ENCODE data around the gene C19orf25. TPM values are rescaled to one million over a fixed set of nuclear protein-coding genes. Genes with fewer than 3 reads are reported as not detected.

C19orf25 gene
- total RNA-seq, 1 donor from 2014 or later: 37.1 TPM

DNA sequence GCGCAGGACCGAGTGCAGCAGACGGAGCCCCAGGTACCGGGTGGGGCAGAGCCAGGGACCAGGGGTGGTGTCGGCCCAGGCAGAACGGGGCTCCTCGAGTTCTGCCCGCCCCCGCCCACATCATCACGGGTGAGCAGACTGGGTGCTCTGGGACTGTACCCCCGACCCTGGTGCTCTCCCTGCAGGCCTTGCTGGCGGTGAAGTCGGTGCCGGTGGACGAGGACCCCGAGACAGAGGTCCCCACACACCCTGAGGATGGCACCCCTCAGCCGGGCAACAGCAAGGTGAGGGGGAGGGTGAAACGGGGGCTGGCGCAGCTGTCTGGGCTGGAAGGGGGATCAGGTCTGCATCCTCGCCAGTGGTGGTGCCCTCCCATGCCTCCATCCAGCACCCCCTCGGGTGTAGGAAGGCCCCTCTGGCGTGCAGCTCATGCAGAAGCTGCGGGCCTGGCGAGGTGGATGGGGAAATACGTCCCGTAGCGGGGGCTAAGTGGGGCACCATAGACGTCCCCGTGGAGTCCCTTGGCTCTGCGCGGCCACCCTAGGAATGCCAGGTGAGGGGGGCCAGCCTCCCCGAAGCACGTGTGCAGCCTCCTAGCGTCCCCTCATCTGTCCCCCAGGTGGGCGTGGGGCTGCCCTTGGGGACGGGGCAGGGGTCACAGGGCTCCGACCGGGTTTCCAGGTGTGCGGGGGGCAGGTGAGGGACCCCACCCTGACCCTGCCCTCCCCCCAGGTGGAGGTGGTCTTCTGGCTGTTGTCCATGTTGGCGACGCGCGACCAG, 22.7 kb downstream of the C19orf25 start:
- no peak for DNase-seq (ENCODE audit: low spot score)
- intact Hi-C loops (cut with micrococcal nuclease): no loop called here

DNA sequence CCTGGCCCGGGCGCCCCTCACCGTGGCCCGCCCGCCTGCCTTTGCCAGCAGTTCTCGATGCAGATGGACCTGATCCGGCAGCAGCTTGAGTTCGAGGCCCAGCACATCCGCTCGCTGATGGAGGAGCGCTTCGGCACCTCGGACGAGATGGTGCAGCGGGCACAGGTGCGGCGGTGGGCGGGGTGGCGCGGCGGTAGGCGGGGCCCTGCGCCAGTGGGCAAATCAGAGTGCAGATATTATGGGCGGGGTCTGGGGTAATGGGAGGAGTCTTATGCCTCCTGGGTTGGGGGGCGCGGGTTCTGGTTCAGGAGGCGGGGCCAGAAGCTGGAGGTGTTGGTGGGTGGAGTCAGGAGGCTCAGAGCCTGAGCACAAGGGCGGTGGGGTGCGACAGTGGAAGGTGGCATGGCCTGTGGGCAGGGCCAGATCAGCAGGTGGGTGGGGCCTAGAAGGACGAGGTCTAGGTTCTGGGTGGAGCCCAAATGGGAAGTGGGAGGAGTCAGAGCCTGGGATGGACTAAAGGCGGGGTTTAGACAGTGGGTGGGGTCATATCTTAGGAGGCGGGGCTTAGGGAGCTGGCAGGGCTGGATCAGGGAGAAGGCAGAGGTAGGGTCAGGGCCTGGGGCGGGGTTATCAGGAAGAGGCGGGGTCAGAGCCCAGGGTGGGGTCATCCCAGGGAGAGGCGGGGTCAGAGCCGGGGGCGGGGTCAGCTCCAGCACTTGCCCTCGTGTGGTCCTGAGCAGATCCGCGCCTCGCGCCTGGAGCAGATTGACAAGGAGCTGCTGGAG, 23.5 kb downstream of the C19orf25 start:
- Mint-ChIP-seq H3K4me1 (ENCODE audit: low read depth) (peaks cover 5% of the 10 kb centered on the region), H3K27ac (peak overlapping the region; percentile 2), H3K9me3 (no peaks in the 10 kb centered on the region), H3K36me3 (ENCODE audit: low read depth) (no peaks in the 10 kb centered on the region), H3K4me3 (no peak overlapping the region), H3K27me3 (ENCODE audit: insufficient read depth) (peaks cover 44% of the 10 kb centered on the region)
- intact Hi-C loops (cut with micrococcal nuclease): loop anchor here (1.0 to 2.0 kb wide), 2 partner anchors 10 to 15 kb away; no protein-coding TSS in a partner anchor
- DNase-seq (ENCODE audit: low spot score): peak; percentile 49

More for the DNA sequence above, 22.7 kb downstream of the C19orf25 start:
- no peaks in the 10 kb centered on the region for H3K9me3 Mint-ChIP-seq
- no peak overlapping the region for H3K27ac Mint-ChIP-seq
- H3K36me3 Mint-ChIP-seq (ENCODE audit: low read depth): no peaks in the 10 kb centered on the region
- H3K27me3 Mint-ChIP-seq (ENCODE audit: insufficient read depth): peaks cover 37% of the 10 kb centered on the region
- no peak overlapping the region for H3K4me3 Mint-ChIP-seq
- H3K4me1 Mint-ChIP-seq (ENCODE audit: low read depth): peaks cover 5% of the 10 kb centered on the region

DNA sequence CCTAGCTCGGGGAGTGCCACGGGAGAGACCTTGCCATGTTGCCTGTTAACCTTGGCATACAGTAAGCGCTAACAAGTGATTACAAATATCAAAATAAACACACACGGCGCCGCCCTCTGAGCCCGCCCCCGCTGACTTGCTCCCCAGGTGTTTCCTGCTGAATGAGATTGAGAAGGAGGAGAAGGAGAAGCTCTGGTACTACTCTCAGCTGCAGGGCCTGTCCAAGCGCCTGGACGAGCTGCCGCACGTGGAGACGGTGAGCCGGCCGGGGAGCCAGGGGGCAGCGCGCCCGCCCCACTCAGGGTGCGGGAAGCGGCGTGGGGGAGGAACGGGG, 24.0 kb downstream of the C19orf25 start:
- H3K4me1 Mint-ChIP-seq (ENCODE audit: low read depth): peaks cover 5% of the 10 kb centered on the region
- H3K27me3 Mint-ChIP-seq (ENCODE audit: insufficient read depth): peaks cover 47% of the 10 kb centered on the region
- H3K27ac Mint-ChIP-seq: no peak overlapping the region
- intact Hi-C loops (cut with micrococcal nuclease): loop anchor here (1.0 to 2.0 kb wide), 2 partner anchors 10 to 16 kb away; no protein-coding TSS in a partner anchor
- DNase-seq (ENCODE audit: low spot score): no peak
- no peaks in the 10 kb centered on the region for H3K9me3 Mint-ChIP-seq
- no peak overlapping the region for H3K4me3 Mint-ChIP-seq
- no peaks in the 10 kb centered on the region for H3K36me3 Mint-ChIP-seq (ENCODE audit: low read depth)

DNA sequence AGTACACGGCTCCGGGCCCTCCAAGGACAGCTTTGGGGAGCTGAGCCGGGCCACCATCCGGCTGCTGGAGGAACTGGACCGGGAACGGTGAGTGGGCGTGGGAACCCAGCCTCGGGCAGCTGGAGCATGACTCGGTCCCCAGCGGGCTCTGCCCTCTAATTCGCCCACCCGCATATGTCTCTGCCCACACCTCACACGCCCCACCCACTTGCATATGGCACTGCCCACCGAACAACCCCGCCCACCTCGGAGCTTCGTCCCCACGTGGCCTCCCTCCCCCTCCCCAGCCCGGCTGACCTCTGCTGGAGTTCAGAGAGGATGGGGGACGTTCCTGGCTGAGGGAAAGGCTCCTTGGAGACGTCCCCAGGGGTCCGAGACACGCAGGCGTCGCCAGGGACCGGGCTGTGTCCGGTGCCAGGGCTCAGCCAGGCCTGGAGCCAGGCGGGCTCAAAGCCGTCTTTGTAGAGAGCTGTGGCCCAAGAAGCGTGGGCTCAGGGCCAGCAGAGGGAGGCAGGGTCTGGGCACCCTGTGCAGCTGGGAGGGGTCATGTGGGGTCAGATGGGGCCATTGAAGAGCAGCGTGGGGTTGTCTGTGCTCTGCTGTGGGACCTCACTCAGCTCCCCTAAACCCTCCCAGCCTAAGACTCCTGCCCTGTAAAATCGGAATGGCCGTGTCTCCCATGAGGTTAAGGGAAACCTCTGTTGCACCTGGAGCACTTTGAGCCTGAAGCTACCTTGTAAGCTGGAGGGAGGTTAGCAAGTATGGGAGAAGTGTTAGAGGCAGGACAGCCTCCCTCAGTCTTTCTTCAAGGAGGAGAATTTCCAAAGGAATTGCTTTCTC, 25.3 kb downstream of the C19orf25 start:
- no peak for DNase-seq (ENCODE audit: low spot score)
- intact Hi-C loops (cut with micrococcal nuclease): loop anchor here (2.0 kb wide), 1 partner anchor 17 kb away; no protein-coding TSS in a partner anchor
- Mint-ChIP-seq H3K27me3 (ENCODE audit: insufficient read depth) (peaks cover 47% of the 10 kb centered on the region), H3K36me3 (ENCODE audit: low read depth) (no peaks in the 10 kb centered on the region), H3K4me1 (ENCODE audit: low read depth) (peaks cover 12% of the 10 kb centered on the region), H3K9me3 (no peaks in the 10 kb centered on the region), H3K4me3 (no peak overlapping the region), H3K27ac (no peak overlapping the region)

DNA sequence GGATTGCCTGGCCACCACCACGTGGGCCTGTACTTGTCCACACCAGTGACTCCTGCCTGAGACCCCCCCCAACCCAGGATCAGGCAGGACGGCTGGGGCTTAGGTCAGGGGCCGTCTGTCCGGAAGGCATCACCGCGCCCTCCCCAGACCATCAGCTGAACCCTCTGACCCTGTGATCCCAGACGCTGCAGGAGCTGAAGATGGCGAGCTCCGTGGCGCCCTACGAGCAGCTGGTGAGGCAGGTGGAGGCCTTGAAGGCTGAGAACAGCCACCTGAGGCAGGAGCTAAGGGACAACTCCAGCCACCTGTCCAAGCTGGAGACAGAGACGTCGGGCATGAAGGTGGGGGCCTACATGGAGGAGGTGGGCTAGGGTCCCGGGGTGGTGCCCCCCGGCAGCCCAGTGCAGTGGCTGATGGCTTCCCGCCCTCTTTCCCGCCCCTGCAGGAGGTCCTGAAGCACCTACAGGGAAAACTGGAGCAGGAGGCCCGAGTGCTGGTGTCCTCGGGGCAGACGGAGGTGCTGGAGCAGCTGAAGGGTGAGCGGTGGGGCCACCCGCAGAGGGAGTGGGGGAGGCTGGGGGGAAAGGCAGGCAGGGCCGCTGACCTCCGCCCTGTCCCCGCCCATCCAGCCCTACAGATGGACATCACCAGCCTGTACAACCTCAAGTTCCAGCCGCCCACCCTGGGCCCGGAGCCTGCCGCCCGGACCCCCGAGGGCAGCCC, 26.1 kb downstream of the C19orf25 start:
- Mint-ChIP-seq H3K4me1 (ENCODE audit: low read depth) (peaks cover 12% of the 10 kb centered on the region), H3K27me3 (ENCODE audit: insufficient read depth) (peaks cover 50% of the 10 kb centered on the region), H3K4me3 (no peak overlapping the region), H3K36me3 (ENCODE audit: low read depth) (no peaks in the 10 kb centered on the region), H3K27ac (no peak overlapping the region), H3K9me3 (no peaks in the 10 kb centered on the region)
- no peak for DNase-seq (ENCODE audit: low spot score)
- intact Hi-C loops (cut with micrococcal nuclease): no loop called here

DNA sequence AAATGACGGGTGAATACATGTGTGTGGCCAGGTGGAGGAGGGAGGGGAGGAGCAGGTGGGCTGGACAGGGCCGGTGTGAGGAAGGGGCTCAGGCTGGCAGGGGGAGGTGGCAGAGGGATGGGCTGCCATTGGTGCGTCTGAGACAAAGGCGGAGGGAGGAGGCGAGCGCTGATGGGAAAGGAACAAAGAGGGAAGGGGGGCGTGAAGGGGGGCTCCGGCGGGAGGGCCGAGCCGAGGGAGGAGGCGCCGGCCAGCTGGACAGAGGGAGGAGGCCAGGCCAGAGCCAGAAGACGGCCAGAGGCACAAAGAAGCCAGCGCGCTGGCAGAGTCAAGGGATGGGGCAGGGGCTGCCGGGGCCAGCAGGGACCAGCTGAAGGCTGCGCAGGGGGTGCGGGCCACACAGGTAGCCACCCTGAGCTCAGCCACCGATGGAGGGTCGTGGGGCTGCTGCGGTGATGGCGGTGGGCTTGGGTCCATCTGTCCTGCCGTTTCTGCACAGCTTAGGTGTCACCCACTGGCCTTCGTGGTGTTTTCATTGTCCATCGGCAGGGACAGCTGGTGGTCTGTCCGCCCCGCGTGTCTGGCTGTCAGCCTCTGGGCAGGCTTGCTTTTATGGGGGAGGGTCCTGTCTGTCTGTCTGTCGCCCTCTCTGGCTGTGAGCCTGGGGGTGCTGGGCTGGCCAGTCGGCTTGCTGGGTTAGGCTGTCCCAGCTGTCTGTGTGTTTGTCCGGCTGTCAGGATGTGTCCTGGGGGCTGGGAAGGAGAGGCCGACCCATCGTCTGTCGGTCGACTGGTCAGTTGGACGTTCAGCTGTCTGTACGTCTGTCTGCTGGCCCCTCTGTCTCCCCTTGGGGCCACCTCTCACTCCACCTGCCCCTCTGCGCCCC, 26.9 kb downstream of the C19orf25 start:
- H3K4me3 Mint-ChIP-seq: no peak overlapping the region
- H3K4me1 Mint-ChIP-seq (ENCODE audit: low read depth): peaks cover 12% of the 10 kb centered on the region
- no peaks in the 10 kb centered on the region for H3K36me3 Mint-ChIP-seq (ENCODE audit: low read depth)
- H3K9me3 Mint-ChIP-seq: no peaks in the 10 kb centered on the region
- H3K27me3 Mint-ChIP-seq (ENCODE audit: insufficient read depth): peaks cover 52% of the 10 kb centered on the region
- no peak overlapping the region for H3K27ac Mint-ChIP-seq
- intact Hi-C loops (cut with micrococcal nuclease): no loop called here
- no peak for DNase-seq (ENCODE audit: low spot score)

DNA sequence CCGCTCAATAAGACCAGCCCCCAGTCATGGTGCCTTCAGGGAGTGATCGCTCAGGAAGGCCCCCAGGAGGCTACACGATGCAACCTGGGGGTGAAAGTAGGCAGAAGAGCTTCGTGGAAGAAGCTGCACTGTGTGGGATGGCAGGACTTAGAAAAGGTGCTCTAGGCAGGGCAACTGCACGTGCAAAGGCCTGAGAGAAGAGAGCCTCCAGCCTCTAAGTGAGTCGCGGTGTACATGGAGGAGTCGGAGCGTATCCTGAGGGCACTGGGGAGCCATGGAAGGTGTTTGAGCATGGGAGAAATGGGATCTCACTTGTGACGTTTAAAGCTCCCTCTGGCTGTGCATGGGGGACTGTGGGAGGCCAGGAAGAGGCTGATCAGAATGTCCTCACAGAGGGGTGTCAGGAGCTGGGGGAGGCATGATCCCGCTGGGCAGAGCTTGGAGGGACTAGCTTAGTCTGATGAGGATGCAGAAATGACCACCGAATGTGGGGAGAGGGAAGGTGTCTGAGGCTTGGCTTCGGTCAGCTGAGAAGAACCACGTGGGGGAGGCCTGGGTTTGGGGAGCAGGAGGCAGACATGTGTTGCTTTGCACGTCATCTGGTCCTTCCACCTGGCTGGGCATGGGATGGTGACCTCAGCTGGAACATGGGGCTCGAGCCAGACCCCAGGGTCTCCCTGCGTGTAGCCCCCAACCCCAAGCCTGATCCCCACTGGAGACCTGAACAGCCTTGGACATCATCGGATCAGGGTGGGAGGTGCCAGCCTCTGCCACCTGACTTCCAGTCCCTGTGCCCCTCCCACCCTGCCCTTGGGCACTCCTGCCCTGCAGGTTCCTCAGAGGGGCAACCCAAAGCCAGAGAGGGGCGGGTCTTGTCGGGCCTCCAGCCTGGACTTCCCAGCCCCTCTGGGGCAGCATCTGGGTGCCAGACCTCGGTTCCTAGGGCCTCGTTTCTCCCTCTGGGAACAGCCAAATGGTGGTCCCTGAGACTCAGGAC, 28.0 kb downstream of the C19orf25 start:
- Mint-ChIP-seq H3K27me3 (ENCODE audit: insufficient read depth) (peaks cover 55% of the 10 kb centered on the region), H3K9me3 (no peaks in the 10 kb centered on the region), H3K4me1 (ENCODE audit: low read depth) (peaks cover 12% of the 10 kb centered on the region), H3K4me3 (no peak overlapping the region), H3K36me3 (ENCODE audit: low read depth) (no peaks in the 10 kb centered on the region), H3K27ac (no peak overlapping the region)
- DNase-seq (ENCODE audit: low spot score): no peak
- intact Hi-C loops (cut with micrococcal nuclease): no loop called here

DNA sequence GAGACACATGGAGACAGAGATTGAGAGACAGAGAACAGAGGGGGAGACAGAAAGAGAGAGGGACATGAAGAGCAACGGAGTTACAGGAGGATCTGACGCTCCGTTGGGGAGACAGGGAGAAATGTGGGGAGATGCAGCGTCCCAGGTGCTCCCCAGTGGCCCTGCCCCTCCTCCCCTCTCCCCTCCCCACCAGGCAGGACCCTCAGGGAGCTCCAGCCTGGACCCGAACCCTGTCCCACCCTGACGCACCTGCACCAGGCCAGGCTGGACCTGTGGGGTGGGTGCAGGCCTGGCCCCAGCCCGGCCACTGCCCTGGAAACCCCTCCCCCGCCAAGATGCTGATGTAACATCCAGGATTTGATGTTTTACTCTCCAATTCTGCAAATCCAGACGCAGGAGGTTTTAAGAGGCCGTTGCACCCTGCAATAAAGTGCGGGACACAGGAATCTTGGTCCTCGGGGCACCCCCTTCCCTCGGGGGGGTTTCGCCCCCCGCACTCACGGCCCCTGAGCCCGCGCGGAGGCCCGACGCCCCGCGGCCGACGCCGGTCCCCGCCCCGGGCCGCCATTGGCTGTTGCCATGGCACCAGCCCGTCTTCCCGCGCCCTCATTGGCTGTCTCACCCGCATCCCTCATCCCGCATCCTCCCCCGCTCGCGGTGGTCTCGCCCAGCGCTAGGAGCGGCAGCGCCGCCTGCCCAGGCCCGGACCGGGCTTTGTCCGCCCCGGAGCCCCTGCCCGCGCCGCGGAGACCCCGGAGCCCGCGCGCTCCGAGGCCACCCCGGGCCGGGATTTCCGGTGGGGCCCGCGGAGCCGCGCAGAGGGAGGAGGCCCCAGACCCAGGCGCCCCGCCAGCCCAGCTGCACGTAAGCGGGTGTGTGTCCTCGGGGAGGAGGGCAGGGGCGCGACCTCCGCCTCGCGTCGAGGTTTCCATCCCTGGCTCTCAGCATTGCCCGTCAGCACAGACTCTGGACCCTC, 29.3 kb downstream of the C19orf25 start, which contains the start of gene APC2:
Gene APC2, plus strand, starts transcription at position 655 of the 976 bp plus-strand sequence. CDS start 2,881 bp downstream, outside the sequence.
- Mint-ChIP-seq H3K27me3 (ENCODE audit: insufficient read depth) (peaks cover 46% of the 10 kb centered on the region), H3K4me1 (ENCODE audit: low read depth) (peaks cover 7% of the 10 kb centered on the region), H3K27ac (no peak within 1 kb of the TSS), H3K36me3 (ENCODE audit: low read depth) (no peaks in the 10 kb centered on the region), H3K4me3 (no peak within 1 kb of the TSS), H3K9me3 (no peaks in the 10 kb centered on the region)
- DNase-seq (ENCODE audit: low spot score): no peak
- intact Hi-C loops (cut with micrococcal nuclease): loop anchor here (5.0 kb wide), 1 partner anchor 318 kb away; no protein-coding TSS in a partner anchor

DNA sequence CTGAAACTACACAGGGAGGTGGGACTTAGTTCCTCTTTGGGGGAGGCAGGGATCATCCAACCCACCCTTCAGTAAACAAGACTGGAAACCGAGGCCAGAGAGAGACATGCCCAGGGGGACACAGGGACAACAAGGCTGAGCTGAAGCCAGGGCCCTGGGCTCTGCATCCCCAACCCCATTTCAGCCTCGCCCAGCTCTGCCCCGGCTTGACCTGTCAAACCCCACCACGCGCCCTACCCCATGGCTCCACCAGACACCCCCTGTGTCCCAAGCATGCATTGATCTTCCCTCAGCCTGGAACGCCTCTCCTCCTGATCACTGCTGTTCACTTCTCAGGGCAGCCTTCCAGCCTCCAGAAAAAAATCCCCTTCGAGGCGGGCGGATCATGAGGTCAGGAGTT, 31.1 kb downstream of the C19orf25 start:
- H3K36me3 Mint-ChIP-seq (ENCODE audit: low read depth): peaks cover 1% of the 10 kb centered on the region
- H3K27me3 Mint-ChIP-seq (ENCODE audit: insufficient read depth): peaks cover 36% of the 10 kb centered on the region
- H3K27ac Mint-ChIP-seq: peak overlapping the region; percentile 8
- no peak for DNase-seq (ENCODE audit: low spot score)
- H3K4me1 Mint-ChIP-seq (ENCODE audit: low read depth): peaks cover 7% of the 10 kb centered on the region
- H3K9me3 Mint-ChIP-seq: no peaks in the 10 kb centered on the region
- intact Hi-C loops (cut with micrococcal nuclease): loop anchor here (5.0 kb wide), 1 partner anchor 319 kb away; no protein-coding TSS in a partner anchor
- H3K4me3 Mint-ChIP-seq: peak overlapping the region; percentile 19

DNA sequence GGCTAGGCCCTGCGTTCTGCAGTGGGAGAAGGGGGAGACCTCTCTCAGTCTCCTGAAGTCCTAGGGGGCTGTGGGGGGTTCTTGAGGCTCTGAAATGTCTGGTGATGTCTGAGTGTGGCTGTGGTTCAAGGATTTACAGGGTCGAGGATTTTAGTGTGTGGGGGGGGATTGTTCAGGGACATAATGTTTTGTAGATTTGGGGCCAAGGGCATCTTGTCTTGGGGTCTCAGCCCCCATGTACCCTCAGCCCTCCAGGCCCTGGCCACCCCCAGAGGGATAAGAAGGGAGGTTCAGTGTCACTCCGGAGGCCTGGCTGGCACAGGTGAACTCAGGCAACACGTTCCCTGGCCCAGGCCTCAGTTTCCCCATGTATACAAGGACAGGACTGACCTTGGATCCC, 31.5 kb downstream of the C19orf25 start:
- Mint-ChIP-seq H3K27ac (peak overlapping the region; percentile 8), H3K27me3 (ENCODE audit: insufficient read depth) (peaks cover 35% of the 10 kb centered on the region), H3K36me3 (ENCODE audit: low read depth) (peaks cover 5% of the 10 kb centered on the region), H3K9me3 (no peaks in the 10 kb centered on the region), H3K4me1 (ENCODE audit: low read depth) (peaks cover 7% of the 10 kb centered on the region), H3K4me3 (no peak overlapping the region)
- no peak for DNase-seq (ENCODE audit: low spot score)
- intact Hi-C loops (cut with micrococcal nuclease): loop anchor here (5.0 kb wide), 1 partner anchor 320 kb away; no protein-coding TSS in a partner anchor
